Activated naive CD4-positive, alpha-beta T cell treated with anti-CD3 and anti-CD28 coated beads for 36 hours (primary cell): ENCODE results near the gene CD320. TPM values are rescaled to one million over a fixed set of nuclear protein-coding genes. Genes with fewer than 3 reads are reported as not detected.
"Not testable (repeated sequence)": the region's sequence is repeated elsewhere in the genome, so short reads cannot be mapped to it uniquely, and the experiment has no call there.

Source experiments
- CTCF ChIA-PET: fragments of 350-600 bp; sonication (Branson Sonifier 250); formaldehyde crosslinking; loops from one replicate; lab custom pipeline; 2021; ENCODE audit warnings: antibody characterized with exemption; lab: Charles Lee
- DNase-seq: peaks from one replicate; pipeline ENCODE4 v3.0.0-alpha.2; 2020
- H3K27ac Mint-ChIP-seq: one replicate; pipeline ENCODE4 v1.8.0; 2021; ENCODE audit warnings: mild to moderate bottlenecking, mixed read lengths
- H3K27me3 Mint-ChIP-seq: one replicate; pipeline ENCODE4 v1.8.0; 2021; ENCODE audit warnings: low read depth, mixed read lengths
- H3K36me3 Mint-ChIP-seq: one replicate; pipeline ENCODE4 v1.8.0; 2021; ENCODE audit warnings: low read depth, mixed read lengths
- H3K4me1 Mint-ChIP-seq: one replicate; pipeline ENCODE4 v1.8.0; 2021; ENCODE audit warnings: low read depth, mixed read lengths
- H3K4me3 Mint-ChIP-seq: one replicate; pipeline ENCODE4 v1.8.0; 2021; ENCODE audit warnings: mild to moderate bottlenecking, moderate library complexity, mixed read lengths
- H3K9me3 Mint-ChIP-seq: one replicate; pipeline ENCODE4 v1.8.0; 2021; ENCODE audit warnings: mixed read lengths
- intact Hi-C: fragments of 100-400 bp; cut with micrococcal nuclease; formaldehyde crosslinking; loops from one replicate; pipeline ENCODE4 v1.15.1; 2023
- total RNA-seq, 2 experiments: library from RNA; stranded (reverse); gene quantifications; one replicate each; pipeline ENCODE4 v1.2.3, GENCODE V29; 2021

The CD320 gene
- total RNA-seq, 2 experiments from 2014 or later: 37.6 to 40.1 TPM

DNA sequence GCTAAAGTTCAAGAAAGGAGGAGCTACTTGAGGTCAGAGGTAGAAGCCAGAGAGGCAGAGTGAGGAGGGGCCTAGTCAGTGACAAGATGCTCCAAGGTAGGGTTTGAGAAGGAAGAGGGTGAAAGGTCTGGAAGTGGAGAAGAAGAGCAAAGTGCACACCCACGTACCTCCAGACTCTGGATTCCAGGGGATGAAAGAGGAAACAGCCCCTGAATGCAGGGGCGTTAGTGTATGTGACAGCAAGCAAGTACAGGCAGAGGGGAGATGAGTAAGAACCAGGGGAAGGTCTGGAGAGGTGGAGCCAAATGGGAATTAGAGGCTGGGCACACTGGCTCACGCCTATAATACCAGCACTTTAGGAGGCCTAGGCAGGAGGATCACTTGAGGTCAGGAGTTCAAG lies 21.8 kb upstream of the CD320 start:
- Mint-ChIP-seq H3K4me3 (no peak overlapping the region), H3K36me3 (no peaks in the 10 kb centered on the region), H3K27me3 (peaks cover 4% of the 10 kb centered on the region), H3K27ac (no peak overlapping the region), H3K9me3 (no peaks in the 10 kb centered on the region), H3K4me1 (no peaks in the 10 kb centered on the region)
- no peak for DNase-seq
- CTCF ChIA-PET: no interaction called here
- intact Hi-C loops: no loop called here

DNA sequence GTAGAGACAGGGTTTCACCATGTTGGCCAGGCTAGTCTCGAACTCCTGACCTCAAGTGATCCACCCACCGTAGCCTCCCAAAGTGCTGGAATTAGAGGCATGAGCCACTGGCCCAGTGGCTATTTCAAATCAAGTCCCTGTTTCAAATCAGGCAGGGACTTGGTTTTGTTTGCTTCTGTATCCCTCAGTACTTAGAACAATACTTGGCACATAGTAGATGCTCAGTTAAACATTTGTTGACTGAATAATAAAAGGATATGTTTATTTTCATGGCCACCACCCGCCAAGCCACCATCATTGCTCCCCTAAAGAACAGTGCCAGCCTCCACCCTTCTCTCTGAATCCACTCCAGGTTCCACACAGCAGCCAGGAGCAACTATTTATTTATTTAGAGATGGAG lies 17.3 kb upstream of the CD320 start:
- Mint-ChIP-seq H3K36me3 (peaks cover 25% of the 10 kb centered on the region), H3K27me3 (no peaks in the 10 kb centered on the region), H3K9me3 (no peaks in the 10 kb centered on the region), H3K4me3 (no peak overlapping the region), H3K27ac (no peak overlapping the region), H3K4me1 (peaks cover 16% of the 10 kb centered on the region)
- intact Hi-C loops: no loop called here
- CTCF ChIA-PET: interaction anchor here (2.3 kb wide), 1 partner anchor 10 kb away, joined by 10 read pairs; no protein-coding TSS in a partner anchor
- no peak for DNase-seq

DNA sequence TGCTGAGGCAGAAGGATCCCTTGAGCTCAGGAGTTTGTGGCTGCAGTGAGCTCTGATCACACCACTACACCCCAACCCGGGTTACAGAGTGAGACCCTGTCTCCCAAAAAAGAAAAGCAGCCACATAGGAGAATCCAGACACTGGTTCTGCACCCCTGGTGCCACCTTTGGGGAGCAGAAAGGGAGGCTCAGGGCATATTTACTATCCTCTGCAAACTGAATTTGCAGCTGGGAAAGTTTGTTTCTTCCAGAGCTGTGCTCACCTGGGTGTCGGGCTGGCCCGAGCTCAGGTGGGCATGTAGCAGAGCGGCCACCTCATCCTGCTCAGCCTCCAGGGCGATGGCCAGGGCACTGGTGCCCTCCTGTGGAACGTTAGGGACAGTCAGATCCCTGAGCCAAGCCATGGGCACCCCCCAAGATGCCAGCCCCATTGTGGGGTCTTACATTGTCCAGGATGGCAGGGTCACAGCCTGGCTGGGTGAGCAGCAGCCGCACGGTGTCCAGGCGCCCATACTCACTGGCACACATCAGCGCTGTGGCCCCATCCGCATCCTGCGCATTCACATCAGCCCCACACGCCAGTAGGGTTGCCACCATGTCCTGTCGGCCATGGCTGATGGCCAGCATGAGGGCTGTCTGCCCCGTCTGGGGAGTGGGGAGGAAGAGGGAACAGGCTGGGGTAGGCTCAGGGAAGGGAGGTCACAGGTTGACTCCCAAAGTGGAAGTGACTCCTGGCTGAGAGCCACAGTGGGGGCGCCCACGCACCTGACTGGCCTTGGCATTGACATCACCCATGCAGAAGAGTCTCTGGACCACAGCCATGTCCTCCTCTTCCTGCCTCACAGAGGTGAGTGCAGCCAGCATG lies 16.3 kb upstream of the CD320 start:
- Mint-ChIP-seq H3K36me3 (peaks cover 25% of the 10 kb centered on the region), H3K27me3 (no peaks in the 10 kb centered on the region), H3K9me3 (no peaks in the 10 kb centered on the region), H3K4me3 (no peak overlapping the region), H3K27ac (no peak overlapping the region), H3K4me1 (peaks cover 23% of the 10 kb centered on the region)
- DNase-seq: no peak
- CTCF ChIA-PET: no interaction called here
- intact Hi-C loops: loop anchor here (5.0 kb wide), 2 partner anchors 167 to 1127 kb away; no protein-coding TSS in a partner anchor

DNA sequence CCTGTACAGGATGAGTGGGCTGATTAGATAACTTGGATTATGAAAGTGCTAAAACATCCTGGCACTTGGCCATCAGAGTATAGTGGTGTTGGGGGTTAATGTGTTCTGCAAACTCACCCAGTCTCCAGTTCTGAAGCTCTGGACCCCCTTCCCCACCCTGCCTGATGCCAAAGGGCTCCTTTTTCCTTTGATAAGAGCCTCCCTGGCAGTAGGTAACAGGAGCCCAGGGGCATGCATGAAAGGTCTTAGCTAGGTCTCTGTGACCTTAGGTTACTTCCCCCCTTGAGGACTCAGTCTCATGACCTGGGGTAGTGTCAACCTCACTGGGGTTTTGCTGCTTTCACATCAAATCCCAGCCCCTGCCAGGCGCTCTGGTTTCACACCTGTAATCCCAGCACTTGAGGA lies 15.6 kb upstream of the CD320 start:
- CTCF ChIA-PET: no interaction called here
- H3K27me3 Mint-ChIP-seq: no peaks in the 10 kb centered on the region
- DNase-seq: no peak
- no peaks in the 10 kb centered on the region for H3K9me3 Mint-ChIP-seq
- no peak overlapping the region for H3K4me3 Mint-ChIP-seq
- H3K27ac Mint-ChIP-seq: peak overlapping the region; percentile 77
- peaks cover 25% of the 10 kb centered on the region for H3K36me3 Mint-ChIP-seq
- peaks cover 27% of the 10 kb centered on the region for H3K4me1 Mint-ChIP-seq
- intact Hi-C loops: loop anchor here (5.0 kb wide), 2 partner anchors 166 to 1126 kb away; no protein-coding TSS in a partner anchor

DNA sequence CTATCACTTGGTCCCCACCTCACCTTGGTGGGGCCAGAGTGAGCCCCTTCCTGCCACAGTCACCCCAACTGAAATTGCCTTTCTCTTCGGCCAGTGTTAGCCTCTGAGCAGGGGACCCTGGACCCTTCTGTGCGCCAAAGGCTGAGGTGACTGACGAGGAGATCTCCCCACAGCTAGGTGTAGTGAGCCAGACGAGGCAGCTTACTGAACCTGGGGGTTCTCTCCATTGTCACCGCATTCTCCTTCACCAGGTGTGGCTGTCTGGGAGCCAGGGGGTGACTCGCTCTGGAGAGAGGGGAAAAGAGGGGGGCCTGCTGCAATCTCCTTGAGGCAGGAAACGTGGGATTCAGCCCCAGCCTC lies 14.5 kb upstream of the CD320 start:
- intact Hi-C loops: loop anchor here (5.0 kb wide), 2 partner anchors 165 to 1125 kb away; no protein-coding TSS in a partner anchor
- no peak for DNase-seq
- Mint-ChIP-seq H3K27me3 (no peaks in the 10 kb centered on the region), H3K36me3 (peaks cover 25% of the 10 kb centered on the region), H3K4me3 (peak overlapping the region; percentile 100), H3K4me1 (peaks cover 28% of the 10 kb centered on the region), H3K27ac (peak overlapping the region; percentile 77), H3K9me3 (no peaks in the 10 kb centered on the region)
- CTCF ChIA-PET: no interaction called here

DNA sequence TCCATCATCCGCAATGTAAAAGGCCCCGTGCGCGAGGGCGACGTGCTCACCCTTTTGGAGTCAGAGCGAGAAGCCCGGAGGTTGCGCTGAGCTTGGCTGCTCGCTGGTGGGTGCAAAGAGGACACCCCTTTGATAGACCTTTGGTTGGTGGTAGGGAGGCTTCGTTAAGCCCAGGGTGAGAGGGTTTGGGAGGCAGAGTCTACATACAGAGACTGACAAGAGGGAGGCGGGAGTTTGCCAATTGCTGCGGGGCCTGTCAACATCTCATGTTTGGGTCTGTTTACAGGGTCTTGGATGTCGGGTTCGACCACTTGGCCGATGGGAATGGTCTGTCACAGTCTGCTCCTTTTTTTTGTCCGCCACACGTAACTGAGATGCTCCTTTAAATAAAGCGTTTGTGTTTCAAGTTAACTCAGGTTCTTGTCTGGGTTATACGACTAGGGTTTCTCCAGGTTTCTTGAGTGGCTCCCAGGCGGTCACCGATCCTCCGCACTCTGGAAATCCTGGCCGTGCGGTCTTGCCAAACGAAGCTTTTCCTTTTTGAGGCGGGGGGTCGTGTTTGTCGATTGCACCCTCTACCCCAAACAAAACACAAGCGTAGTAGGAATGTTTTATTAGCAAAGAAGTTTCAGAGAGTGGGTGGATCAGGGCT lies 14.0 kb upstream of the CD320 start:
- CTCF ChIA-PET: interaction anchor here (1.4 kb wide), 1 partner anchor 184 kb away, joined by 3 read pairs; no protein-coding TSS in a partner anchor
- DNase-seq: no peak
- Mint-ChIP-seq H3K27me3 (no peaks in the 10 kb centered on the region), H3K9me3 (no peaks in the 10 kb centered on the region), H3K36me3 (peaks cover 25% of the 10 kb centered on the region), H3K4me3 (peak overlapping the region; percentile 100), H3K27ac (peak overlapping the region; percentile 95), H3K4me1 (peaks cover 30% of the 10 kb centered on the region)
- intact Hi-C loops: loop anchor here (1.0 to 5.0 kb wide), 11 partner anchors 14 to 1125 kb away; partner anchors contain the start of genes CD320, ELAVL1, HNRNPM and KANK3

DNA sequence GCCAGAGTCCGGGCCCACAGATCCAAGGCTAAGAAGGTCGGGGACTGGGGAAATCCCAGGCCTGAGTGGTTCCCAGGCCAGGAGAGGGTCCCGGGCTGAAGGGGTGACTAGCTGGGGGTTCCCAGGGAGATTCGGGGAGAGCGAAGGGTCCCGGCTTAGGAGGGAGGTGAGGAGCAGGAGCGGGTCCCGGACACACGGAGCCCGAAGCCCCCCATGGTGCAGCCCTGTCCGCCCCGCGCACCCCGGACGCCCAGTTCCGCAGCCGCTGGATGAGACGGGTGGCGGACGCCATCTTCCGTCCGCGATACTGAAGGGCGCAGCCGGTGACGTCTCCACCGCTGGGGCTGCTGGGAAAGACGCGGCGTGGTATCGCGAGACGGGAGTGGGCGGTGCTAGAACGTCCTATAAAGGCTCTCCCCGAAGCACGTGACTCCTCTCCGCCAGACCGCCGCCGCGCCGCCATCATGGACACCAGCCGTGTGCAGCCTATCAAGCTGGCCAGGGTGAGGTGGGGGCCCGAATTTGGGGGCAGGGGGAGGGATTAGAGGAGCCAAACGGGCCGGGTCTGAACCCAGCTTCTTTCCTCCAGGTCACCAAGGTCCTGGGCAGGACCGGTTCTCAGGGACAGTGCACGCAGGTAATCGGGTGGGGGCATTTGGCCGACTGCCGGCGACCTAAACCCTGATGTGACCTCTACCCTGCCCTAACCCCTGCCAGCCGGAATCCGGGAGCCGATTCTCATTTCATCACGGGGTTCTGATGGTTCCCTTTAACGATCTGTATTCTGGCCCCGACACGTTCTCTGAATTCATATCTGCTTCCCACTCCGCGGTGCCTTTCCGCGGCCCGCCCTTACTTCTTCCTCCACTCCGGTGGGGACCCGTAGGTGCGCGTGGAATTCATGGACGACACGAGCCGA lies 13.2 kb upstream of the CD320 start, which contains the start of the genes NDUFA7 and RPS28:
TSS of gene NDUFA7 (minus strand) at position 309 of the 919 bp plus-strand sequence. CDS start at position 292, 17 bp downstream.
TSS of gene RPS28 (plus strand) at position 430 of the 919 bp plus-strand sequence. CDS start at position 465, 35 bp downstream.
- intact Hi-C loops: loop anchor here (1.0 to 5.0 kb wide), 11 partner anchors 13 to 1124 kb away; partner anchors contain the start of genes CD320, ELAVL1, HNRNPM and KANK3
- peak; percentile 99 for DNase-seq
- no peaks in the 10 kb centered on the region for H3K27me3 Mint-ChIP-seq
- H3K9me3 Mint-ChIP-seq: no peaks in the 10 kb centered on the region
- peak within 1 kb of the TSS; percentile 95 for H3K27ac Mint-ChIP-seq
- CTCF ChIA-PET: interaction anchor here (1.4 kb wide), 1 partner anchor 184 kb away, joined by 3 read pairs; no protein-coding TSS in a partner anchor
- H3K4me3 Mint-ChIP-seq: peak within 1 kb of the TSS; percentile 100
- H3K36me3 Mint-ChIP-seq: peaks cover 26% of the 10 kb centered on the region
- H3K4me1 Mint-ChIP-seq: peaks cover 30% of the 10 kb centered on the region

DNA sequence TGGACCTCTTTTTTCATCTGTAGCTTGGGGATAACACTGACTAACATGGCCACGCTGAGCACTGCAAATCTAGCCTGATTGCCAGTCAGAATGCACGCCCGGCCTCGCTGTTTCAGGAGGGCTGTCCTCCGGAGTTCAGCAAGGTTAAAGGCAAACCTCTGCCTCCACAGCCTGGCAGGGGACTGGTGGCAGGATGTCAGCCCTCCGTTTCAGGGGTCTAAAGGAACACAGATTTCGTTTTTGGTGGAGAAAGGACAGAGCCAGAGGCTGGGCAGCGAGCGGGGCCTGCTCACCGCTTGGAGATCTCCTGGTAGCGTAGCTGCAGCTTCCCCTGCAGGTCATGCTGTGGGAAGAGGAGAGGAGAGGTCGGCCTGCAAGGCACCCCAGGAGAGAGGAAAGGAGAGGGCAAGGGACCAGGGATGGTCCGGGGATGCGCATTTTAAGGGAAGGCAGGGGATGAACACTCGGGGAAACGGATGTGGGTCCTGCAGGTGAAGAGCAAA lies 12.5 kb upstream of the CD320 start:
- DNase-seq: peak; percentile 36
- intact Hi-C loops: loop anchor here (1.0 to 5.0 kb wide), 11 partner anchors 12 to 1123 kb away; partner anchors contain the start of genes CD320, ELAVL1, HNRNPM and KANK3
- peak overlapping the region; percentile 100 for H3K4me3 Mint-ChIP-seq
- peaks cover 30% of the 10 kb centered on the region for H3K4me1 Mint-ChIP-seq
- CTCF ChIA-PET: interaction anchor here (0.6 to 1.4 kb wide), 2 partner anchors 45 to 185 kb away, joined by 3 read pairs; no protein-coding TSS in a partner anchor
- no peaks in the 10 kb centered on the region for H3K9me3 Mint-ChIP-seq
- H3K36me3 Mint-ChIP-seq: peaks cover 29% of the 10 kb centered on the region
- peak overlapping the region; percentile 95 for H3K27ac Mint-ChIP-seq
- no peaks in the 10 kb centered on the region for H3K27me3 Mint-ChIP-seq

DNA sequence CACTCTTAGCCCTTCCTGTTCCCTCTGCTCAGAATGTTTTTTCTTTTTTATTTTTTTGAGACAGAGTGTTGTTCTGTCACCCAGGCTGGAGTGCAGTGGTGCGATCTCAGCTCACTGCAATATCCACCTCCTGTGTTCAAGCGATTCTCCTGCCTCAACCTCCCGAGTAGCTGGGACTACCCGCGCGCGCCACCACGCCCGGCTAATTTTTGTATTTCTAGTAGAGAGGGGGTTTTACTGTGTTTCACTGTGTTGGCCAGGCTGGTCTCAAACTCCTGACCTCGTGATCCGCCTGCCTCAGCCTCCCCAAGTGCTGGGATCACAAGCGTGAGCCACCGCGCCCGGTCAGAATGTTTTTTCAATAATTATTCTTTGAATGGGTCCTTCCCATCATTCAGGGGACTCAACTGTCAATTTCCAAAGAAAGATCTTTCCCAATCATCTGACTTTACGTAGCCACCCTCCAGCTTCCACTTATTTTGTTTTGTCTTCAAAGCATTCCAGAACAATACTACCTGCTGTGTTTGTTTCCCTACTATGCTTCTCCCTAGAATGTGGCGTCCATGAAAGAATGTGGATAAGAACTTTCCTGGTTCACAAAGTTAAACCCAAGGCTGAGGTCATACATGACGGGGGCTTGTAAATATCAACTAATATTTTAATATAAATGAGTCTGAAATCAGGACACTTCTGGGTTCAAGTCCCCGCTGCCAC lies 11.8 kb upstream of the CD320 start:
- H3K36me3 Mint-ChIP-seq: peaks cover 29% of the 10 kb centered on the region
- H3K4me1 Mint-ChIP-seq: peaks cover 30% of the 10 kb centered on the region

DNA sequence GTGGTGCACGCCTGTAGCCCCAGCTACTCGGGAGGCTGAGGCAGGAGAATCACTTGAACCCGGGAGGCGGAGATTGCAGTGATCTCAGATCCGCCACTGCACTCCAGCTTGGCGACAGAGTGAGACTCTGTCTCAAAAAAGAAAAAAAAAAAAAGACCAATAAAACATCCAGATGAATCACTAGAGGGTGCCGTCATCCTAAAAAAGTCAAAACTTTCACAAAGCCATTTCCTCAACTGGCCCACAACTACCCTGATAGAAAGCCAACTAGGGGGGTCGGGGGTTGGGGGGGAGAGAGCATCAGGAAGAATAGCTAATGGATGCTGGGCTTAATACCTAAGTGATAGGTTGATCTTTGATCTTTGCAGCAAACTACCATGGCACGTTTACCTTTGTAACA lies 10.7 kb upstream of the CD320 start:
- CTCF ChIA-PET: interaction anchor here (0.6 to 1.1 kb wide), 4 partner anchors 34 to 178 kb away, joined by 3 to 5 read pairs (median 3); no protein-coding TSS in a partner anchor
- H3K4me3 Mint-ChIP-seq: peak overlapping the region; percentile 18
- not testable (repeated sequence) for H3K9me3 Mint-ChIP-seq

More for the DNA sequence above, 11.8 kb upstream of the CD320 start:
- H3K9me3 Mint-ChIP-seq: no peaks in the 10 kb centered on the region
- DNase-seq: no peak
- H3K4me3 Mint-ChIP-seq: peak overlapping the region; percentile 100
- intact Hi-C loops: loop anchor here (2.0 to 5.0 kb wide), 3 partner anchors 51 to 1123 kb away; no protein-coding TSS in a partner anchor
- CTCF ChIA-PET: interaction anchor here (0.6 kb wide), 1 partner anchor 44 kb away, joined by 3 read pairs; no protein-coding TSS in a partner anchor
- no peaks in the 10 kb centered on the region for H3K27me3 Mint-ChIP-seq
- H3K27ac Mint-ChIP-seq: peak overlapping the region; percentile 95

More for the DNA sequence above, 10.7 kb upstream of the CD320 start:
- H3K27ac Mint-ChIP-seq, intact Hi-C loops, DNase-seq, H3K27me3 Mint-ChIP-seq: not testable (repeated sequence)
- Mint-ChIP-seq H3K4me1 (peaks cover 28% of the 10 kb centered on the region), H3K36me3 (peaks cover 33% of the 10 kb centered on the region)
